Measurements from ENCODE around the gene UBXN2A. TPM values are rescaled to one million over a fixed set of nuclear protein-coding genes. Genes with fewer than 3 reads are reported as not detected.
"Not testable (repeated sequence)": the region's sequence is repeated elsewhere in the genome, so short reads cannot be mapped to it uniquely, and the experiment has no call there.

Gene UBXN2A
- total and polyA plus RNA-seq, 4 experiments from 2014 or later: 9.7 to 15.0 (median 13.4) TPM

DNA sequence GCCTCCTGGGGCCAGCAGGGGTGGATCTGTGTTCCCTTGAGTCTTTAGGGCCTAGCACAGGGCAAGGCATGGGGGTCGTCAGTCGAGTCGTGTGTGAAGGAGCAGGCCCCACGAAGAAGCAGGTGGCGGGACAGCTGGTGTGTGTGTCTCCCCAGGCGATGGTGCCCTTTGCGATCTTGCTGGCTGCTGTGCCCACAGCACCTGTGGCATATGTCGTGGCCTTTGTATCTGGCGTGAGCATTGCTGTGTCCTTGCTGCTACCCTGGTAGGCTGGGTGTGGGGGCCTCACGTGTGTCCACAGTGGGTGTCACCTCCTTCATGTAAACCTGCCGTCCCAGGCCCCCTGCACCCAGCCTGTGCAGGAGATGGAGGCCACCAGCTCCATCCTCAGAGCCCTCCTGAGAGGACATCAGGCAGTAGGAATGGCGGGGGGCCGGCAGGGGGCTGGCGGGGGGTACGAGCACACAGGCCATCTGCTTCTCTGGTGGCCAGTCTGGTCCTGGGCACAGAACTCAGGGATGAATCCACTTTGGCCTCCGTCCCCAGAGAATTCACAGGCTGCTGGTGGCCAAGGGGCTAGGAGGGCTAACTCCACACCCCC is 82.8 kb downstream of the UBXN2A start:
- no peaks in the 10 kb centered on the region for H3K27me3 ChIP-seq (ENCODE audit: insufficient read depth, low read length)
- H3K4me1 ChIP-seq (ENCODE audit: insufficient read depth, low read length): no peaks in the 10 kb centered on the region
- no peaks in the 10 kb centered on the region for H3K9me3 ChIP-seq (ENCODE audit: control insufficient read depth in 1 of 2, low read length in 2 of 2)
- peaks cover 6% of the 10 kb centered on the region for H3K36me3 ChIP-seq (ENCODE audit: insufficient read depth, low read length)
- Mint-ChIP-seq H3K9me3 (no peaks in the 10 kb centered on the region), H3K4me1 (no peaks in the 10 kb centered on the region), H3K27me3 (no peaks in the 10 kb centered on the region), H3K4me3 (no peak overlapping the region), H3K27ac (no peak overlapping the region), H3K36me3 (peaks cover 30 to 39% of the 10 kb centered on the region in 2 donors)
- no peak overlapping the region for H3K4me3 ChIP-seq (ENCODE audit: low read length in 2 of 2)
- no peak for DNase-seq
- no peak overlapping the region for H3K27ac ChIP-seq (ENCODE audit: low read depth, low read length)
- ChIA-PET CTCF (ENCODE audit: partially characterized antibody) (no interaction called here), POLR2A (ENCODE audit: partially characterized antibody) (no interaction called here)
- intact Hi-C loops (cut with micrococcal nuclease): no loop called here

GRCh38 chr2:24024018-24024417 is 83.8 kb downstream of the UBXN2A start:
- Mint-ChIP-seq H3K27me3 (no peaks in the 10 kb centered on the region), H3K9me3 (no peaks in the 10 kb centered on the region), H3K36me3 (peaks cover 36 to 45% of the 10 kb centered on the region in 2 donors), H3K4me3 (no peak overlapping the region), H3K27ac (no peak overlapping the region), H3K4me1 (no peaks in the 10 kb centered on the region)
- intact Hi-C loops (cut with micrococcal nuclease): no loop called here
- Histone ChIP-seq H3K4me1 (ENCODE audit: insufficient read depth, low read length) (no peaks in the 10 kb centered on the region), H3K36me3 (ENCODE audit: insufficient read depth, low read length) (peaks cover 6% of the 10 kb centered on the region), H3K9me3 (ENCODE audit: control insufficient read depth in 1 of 2, low read length in 2 of 2) (no peaks in the 10 kb centered on the region), H3K27ac (ENCODE audit: low read depth, low read length) (no peak overlapping the region), H3K4me3 (ENCODE audit: low read length in 2 of 2) (no peak overlapping the region), H3K27me3 (ENCODE audit: insufficient read depth, low read length) (no peaks in the 10 kb centered on the region)
- ChIA-PET CTCF (ENCODE audit: partially characterized antibody) (no interaction called here), POLR2A (ENCODE audit: partially characterized antibody) (no interaction called here)
- DNase-seq: no peak

- CTCF ChIA-PET (ENCODE audit: partially characterized antibody): no interaction called here
- Histone ChIP-seq H3K9me3 (ENCODE audit: control insufficient read depth in 1 of 2, low read length in 2 of 2) (no peaks in the 10 kb centered on the region), H3K27ac (ENCODE audit: low read depth, low read length) (no peak overlapping the region), H3K4me3 (ENCODE audit: low read length in 2 of 2) (no peak overlapping the region), H3K27me3 (ENCODE audit: insufficient read depth, low read length) (no peaks in the 10 kb centered on the region), H3K36me3 (ENCODE audit: insufficient read depth, low read length) (peaks cover 15% of the 10 kb centered on the region), H3K4me1 (ENCODE audit: insufficient read depth, low read length) (no peaks in the 10 kb centered on the region)
- POLR2A ChIA-PET (ENCODE audit: partially characterized antibody): interaction anchor here (0.6 kb wide), 1 partner anchor 51 kb away, joined by 3 read pairs; the partner anchor contains the start of gene SF3B6
- no peaks in the 10 kb centered on the region for H3K9me3 Mint-ChIP-seq
- intact Hi-C loops (cut with micrococcal nuclease): no loop called here
- DNase-seq: no peak
- no peaks in the 10 kb centered on the region for H3K4me1 Mint-ChIP-seq
- H3K36me3 Mint-ChIP-seq: peaks cover 48 to 56% of the 10 kb centered on the region in 2 donors
- H3K27ac Mint-ChIP-seq: no peak overlapping the region
- H3K4me3 Mint-ChIP-seq: no peak overlapping the region
- no peaks in the 10 kb centered on the region for H3K27me3 Mint-ChIP-seq
Observed at GRCh38 chr2:24024996-24025663, 84.9 kb downstream of the UBXN2A start.

GRCh38 chr2:24026233-24026632 is 86.0 kb downstream of the UBXN2A start:
- ChIA-PET CTCF (ENCODE audit: partially characterized antibody) (interaction anchor here (0.9 kb wide), 1 partner anchor 99 kb away, joined by 3 read pairs; the partner anchor contains the start of gene ATAD2B), POLR2A (ENCODE audit: partially characterized antibody) (no interaction called here)
- Mint-ChIP-seq H3K4me3 (no peak overlapping the region), H3K36me3 (peaks cover 59 to 67% of the 10 kb centered on the region in 2 donors), H3K27ac (no peak overlapping the region), H3K4me1 (peaks cover 0 to 3% (median 0%) of the 10 kb centered on the region in 4 donors), H3K27me3 (no peaks in the 10 kb centered on the region), H3K9me3 (no peaks in the 10 kb centered on the region)
- no peak overlapping the region for H3K4me3 ChIP-seq (ENCODE audit: low read length in 2 of 2)
- H3K27ac ChIP-seq (ENCODE audit: low read depth, low read length): no peak overlapping the region
- no peaks in the 10 kb centered on the region for H3K27me3 ChIP-seq (ENCODE audit: insufficient read depth, low read length)
- H3K4me1 ChIP-seq (ENCODE audit: insufficient read depth, low read length): no peaks in the 10 kb centered on the region
- no peak for DNase-seq
- no peaks in the 10 kb centered on the region for H3K9me3 ChIP-seq (ENCODE audit: control insufficient read depth in 1 of 2, low read length in 2 of 2)
- intact Hi-C loops (cut with micrococcal nuclease): no loop called here
- H3K36me3 ChIP-seq (ENCODE audit: insufficient read depth, low read length): peaks cover 23% of the 10 kb centered on the region

DNA sequence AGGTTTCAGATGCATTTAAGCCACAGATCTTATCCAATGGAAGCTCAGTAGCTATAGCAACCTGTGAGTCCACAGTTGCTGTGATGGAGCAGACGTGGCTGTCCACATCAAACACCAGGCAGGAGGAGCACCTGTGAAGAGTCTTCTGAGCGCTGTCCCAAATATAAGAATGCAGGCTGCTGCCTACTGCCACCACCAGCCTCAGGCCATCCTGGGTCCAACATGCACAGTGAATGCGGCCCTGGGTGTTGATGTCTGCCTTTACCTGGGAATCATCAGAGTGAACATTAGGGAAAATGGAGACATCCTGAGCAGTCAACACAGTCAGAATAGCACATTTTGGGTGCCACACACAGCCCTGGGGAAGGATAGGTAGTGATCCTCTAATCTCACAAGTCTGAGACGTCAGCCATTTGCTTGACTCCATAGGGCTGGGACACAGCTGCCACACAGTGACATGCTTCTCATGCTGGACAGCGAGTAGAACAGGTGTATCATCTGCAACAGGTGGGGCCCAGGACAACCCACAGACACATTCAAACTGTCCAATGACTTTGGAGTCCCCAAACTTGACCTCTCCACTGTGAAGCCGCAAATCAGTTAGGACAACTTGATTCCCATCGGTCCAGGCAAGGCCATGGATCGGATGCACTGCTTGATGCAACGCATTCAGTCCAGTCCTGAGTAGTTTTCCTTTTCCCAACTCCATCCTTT is 98.7 kb downstream of the UBXN2A start:
- Mint-ChIP-seq H3K4me3 (no peak overlapping the region), H3K36me3 (peaks cover 21 to 32% of the 10 kb centered on the region in 2 donors), H3K9me3 (no peaks in the 10 kb centered on the region), H3K4me1 (peaks cover 11 to 14% (median 13%) of the 10 kb centered on the region in 4 donors), H3K27ac (peak overlapping the region in 1 of 7 donors; percentile 25), H3K27me3 (no peaks in the 10 kb centered on the region)
- no peak overlapping the region for H3K27ac ChIP-seq (ENCODE audit: low read depth, low read length)
- no peaks in the 10 kb centered on the region for H3K9me3 ChIP-seq (ENCODE audit: control insufficient read depth in 1 of 2, low read length in 2 of 2)
- no peak for DNase-seq
- CTCF ChIA-PET (ENCODE audit: partially characterized antibody): no interaction called here
- no peaks in the 10 kb centered on the region for H3K4me1 ChIP-seq (ENCODE audit: insufficient read depth, low read length)
- H3K4me3 ChIP-seq (ENCODE audit: low read length in 2 of 2): no peak overlapping the region
- intact Hi-C loops (cut with micrococcal nuclease): no loop called here
- POLR2A ChIA-PET (ENCODE audit: partially characterized antibody): no interaction called here
- no peaks in the 10 kb centered on the region for H3K27me3 ChIP-seq (ENCODE audit: insufficient read depth, low read length)
- peaks cover 19% of the 10 kb centered on the region for H3K36me3 ChIP-seq (ENCODE audit: insufficient read depth, low read length)

- H3K36me3 Mint-ChIP-seq: peaks cover 21 to 31% of the 10 kb centered on the region in 2 donors
- Histone ChIP-seq H3K27me3 (ENCODE audit: insufficient read depth, low read length) (no peaks in the 10 kb centered on the region), H3K36me3 (ENCODE audit: insufficient read depth, low read length) (peaks cover 19% of the 10 kb centered on the region), H3K4me3 (ENCODE audit: low read length in 2 of 2) (no peak overlapping the region), H3K27ac (ENCODE audit: low read depth, low read length) (no peak overlapping the region), H3K4me1 (ENCODE audit: insufficient read depth, low read length) (no peaks in the 10 kb centered on the region), H3K9me3 (ENCODE audit: control insufficient read depth in 1 of 2, low read length in 2 of 2) (no peaks in the 10 kb centered on the region)
- ChIA-PET POLR2A (ENCODE audit: partially characterized antibody) (no interaction called here), CTCF (ENCODE audit: partially characterized antibody) (no interaction called here)
- no peaks in the 10 kb centered on the region for H3K27me3 Mint-ChIP-seq
- DNase-seq: no peak
- intact Hi-C loops (cut with micrococcal nuclease): no loop called here
- H3K9me3 Mint-ChIP-seq: no peaks in the 10 kb centered on the region
- no peak overlapping the region for H3K27ac Mint-ChIP-seq
- no peak overlapping the region for H3K4me3 Mint-ChIP-seq
- peaks cover 14 to 20% (median 16%) of the 10 kb centered on the region in 4 donors for H3K4me1 Mint-ChIP-seq
Observed at GRCh38 chr2:24040511-24040910, 100.2 kb downstream of the UBXN2A start.

- Histone ChIP-seq H3K36me3 (ENCODE audit: insufficient read depth, low read length) (peaks cover 12% of the 10 kb centered on the region), H3K4me1 (ENCODE audit: insufficient read depth, low read length) (peaks cover 12% of the 10 kb centered on the region)
- POLR2A ChIA-PET (ENCODE audit: partially characterized antibody); H3K27me3 ChIP-seq (ENCODE audit: insufficient read depth, low read length); intact Hi-C loops (cut with micrococcal nuclease); H3K9me3 ChIP-seq (ENCODE audit: control insufficient read depth in 1 of 2, low read length in 2 of 2); H3K9me3 Mint-ChIP-seq; CTCF ChIA-PET (ENCODE audit: partially characterized antibody); DNase-seq; H3K4me3 Mint-ChIP-seq; H3K27me3 Mint-ChIP-seq; H3K4me3 ChIP-seq (ENCODE audit: low read length in 2 of 2); H3K27ac ChIP-seq (ENCODE audit: low read depth, low read length): not testable (repeated sequence)
- peak overlapping the region in 1 of 7 donors; percentile 4 for H3K27ac Mint-ChIP-seq
- peaks cover 14 to 28% (median 25%) of the 10 kb centered on the region in 4 donors for H3K4me1 Mint-ChIP-seq
- peaks cover 9 to 20% of the 10 kb centered on the region in 2 donors for H3K36me3 Mint-ChIP-seq
Observed at GRCh38 chr2:24043133-24043532, 102.9 kb downstream of the UBXN2A start.

All from CD4-positive, alpha-beta memory T cell (primary cell).